ENCODE data around the gene INO80D.

- TF ChIP-seq CTCF (IDR thresholded peaks at IDR 0.05; ENCODE audit: low read length) (peak; percentile 62), EZH2 (IDR thresholded peaks at IDR 0.05; ENCODE audit: borderline replicate concordance, low read length) (no peak)
Observed at GRCh38 chr2:206004004-206004693, 81.8 kb downstream of the INO80D start.
